ENCODE measurements around the gene THRB. TPM values are rescaled to one million over a fixed set of nuclear protein-coding genes. Genes with fewer than 3 reads are reported as not detected.

Gene THRB
- total RNA-seq, 2 donors from 2014 or later: 0.24 to 0.26 TPM

GRCh38 chr3:24480497-24480896, 14.2 kb downstream of the THRB start:
- no peaks in the 10 kb centered on the region for H3K9me3 ChIP-seq (ENCODE audit: control insufficient read depth, low read length)
- no peak overlapping the region for H3K4me3 ChIP-seq (ENCODE audit: low read length)
- H3K4me3 Mint-ChIP-seq: no peak overlapping the region
- H3K9me3 Mint-ChIP-seq: no peaks in the 10 kb centered on the region
- TF ChIP-seq CTCF (conservative IDR thresholded peaks at IDR 0.05): no peak
- H3K27me3 Mint-ChIP-seq (ENCODE audit: insufficient read depth): peaks cover 32% of the 10 kb centered on the region
- H3K36me3 Mint-ChIP-seq (ENCODE audit: low read depth): no peaks in the 10 kb centered on the region
- H3K36me3 ChIP-seq (ENCODE audit: control insufficient read depth, insufficient read depth, low read length): no peaks in the 10 kb centered on the region
- DNase-seq: no peak
- no peak overlapping the region for H3K27ac ChIP-seq (ENCODE audit: low read depth, low read length)
- no peak overlapping the region for H3K9ac ChIP-seq (ENCODE audit: extremely low read depth, low read length, poor library complexity, severe bottlenecking)
- no peaks in the 10 kb centered on the region for H3K27me3 ChIP-seq (ENCODE audit: control insufficient read depth, insufficient read depth, low read length, poor library complexity, severe bottlenecking)
- peaks cover 9% of the 10 kb centered on the region for H3K4me1 Mint-ChIP-seq
- H3K27ac Mint-ChIP-seq: no peak overlapping the region
- H3K4me1 ChIP-seq (ENCODE audit: control insufficient read depth, insufficient read depth, low read length): peaks cover 3% of the 10 kb centered on the region

- TF ChIP-seq CTCF (conservative IDR thresholded peaks at IDR 0.05): no peak
- Histone ChIP-seq H3K9ac (ENCODE audit: extremely low read depth, low read length, poor library complexity, severe bottlenecking) (no peak overlapping the region), H3K27ac (ENCODE audit: low read depth, low read length) (no peak overlapping the region), H3K36me3 (ENCODE audit: control insufficient read depth, insufficient read depth, low read length) (no peaks in the 10 kb centered on the region), H3K9me3 (ENCODE audit: control insufficient read depth, low read length) (no peaks in the 10 kb centered on the region), H3K4me3 (ENCODE audit: low read length) (no peak overlapping the region), H3K27me3 (ENCODE audit: control insufficient read depth, insufficient read depth, low read length, poor library complexity, severe bottlenecking) (no peaks in the 10 kb centered on the region), H3K4me1 (ENCODE audit: control insufficient read depth, insufficient read depth, low read length) (peaks cover 3% of the 10 kb centered on the region)
- Mint-ChIP-seq H3K4me1 (peaks cover 9% of the 10 kb centered on the region), H3K9me3 (no peaks in the 10 kb centered on the region), H3K36me3 (ENCODE audit: low read depth) (no peaks in the 10 kb centered on the region), H3K4me3 (no peak overlapping the region), H3K27me3 (ENCODE audit: insufficient read depth) (peaks cover 32% of the 10 kb centered on the region), H3K27ac (no peak overlapping the region)
- no peak for DNase-seq
These were observed 14.8 kb downstream of the THRB start for GRCh38 chr3:24479816-24480215.

GRCh38 chr3:24476871-24477656, 17.6 kb downstream of the THRB start:
- Mint-ChIP-seq H3K9me3 (no peaks in the 10 kb centered on the region), H3K27me3 (ENCODE audit: insufficient read depth) (peaks cover 34% of the 10 kb centered on the region), H3K4me3 (no peak overlapping the region), H3K36me3 (ENCODE audit: low read depth) (no peaks in the 10 kb centered on the region), H3K4me1 (peaks cover 9% of the 10 kb centered on the region), H3K27ac (no peak overlapping the region)
- TF ChIP-seq CTCF (conservative IDR thresholded peaks at IDR 0.05): no peak
- Histone ChIP-seq H3K9ac (ENCODE audit: extremely low read depth, low read length, poor library complexity, severe bottlenecking) (no peak overlapping the region), H3K27ac (ENCODE audit: low read depth, low read length) (no peak overlapping the region), H3K4me3 (ENCODE audit: low read length) (no peak overlapping the region), H3K27me3 (ENCODE audit: control insufficient read depth, insufficient read depth, low read length, poor library complexity, severe bottlenecking) (no peaks in the 10 kb centered on the region), H3K36me3 (ENCODE audit: control insufficient read depth, insufficient read depth, low read length) (no peaks in the 10 kb centered on the region), H3K9me3 (ENCODE audit: control insufficient read depth, low read length) (no peaks in the 10 kb centered on the region), H3K4me1 (ENCODE audit: control insufficient read depth, insufficient read depth, low read length) (peaks cover 3% of the 10 kb centered on the region)
- 0 to 29% methylated on average over 1 to 3 of the region's 3 CpGs for WGBS, 2 experiments (ENCODE audit: insufficient coverage in 1 of 2, insufficient read length in 1 of 2)
- DNase-seq: peak; percentile 53
